ENCODE data around the gene FKBP2.

GRCh38 chr11:64235437-64236161 is 5.3 kb upstream of the FKBP2 start:
- TF ChIP-seq CTCF (IDR thresholded peaks at IDR 0.05; ENCODE audit: poor library complexity): no peak
- no peak for TF ChIP-seq EZH2 (IDR thresholded peaks at IDR 0.05; ENCODE audit: borderline replicate concordance)
- TF ChIP-seq EZH2phosphoT487 (IDR thresholded peaks at IDR 0.05; ENCODE audit: low read depth, severe bottlenecking, unreplicated experiment): no peak

Measured in hepatocyte (in vitro differentiated cells).